ENCODE data around the gene OPCML.

OPCML gene

GRCh38 chr11:133386262-133386661, 146.0 kb downstream of the OPCML start:
- no peak overlapping the region for H2BK5ac ChIP-seq (ENCODE audit: low read length)
- no peaks in the 10 kb centered on the region for H3K36me3 ChIP-seq (replicated peaks in 1 of 2; ENCODE audit: control insufficient read depth in 2 of 2, insufficient read depth in 2 of 2, low read length in 2 of 2)
- no peak overlapping the region for H2BK120ac ChIP-seq (ENCODE audit: low read depth, low read length)
- no peaks in the 10 kb centered on the region for H3K79me1 ChIP-seq (ENCODE audit: low read depth, low read length)
- no peak overlapping the region for H3K14ac ChIP-seq (ENCODE audit: low read length)
- H2BK12ac ChIP-seq (ENCODE audit: low read length), result no peak overlapping the region
- H2AK5ac ChIP-seq (ENCODE audit: low read depth, low read length), result no peak overlapping the region
- H3K4me3 ChIP-seq (ENCODE audit: low read length in 2 of 2), result no peak overlapping the region
- no peak overlapping the region for H2BK15ac ChIP-seq (ENCODE audit: low read length)
- no peak overlapping the region for H3K4ac ChIP-seq (ENCODE audit: low read length)
- no peak overlapping the region for H4K8ac ChIP-seq (ENCODE audit: low read depth, low read length)
- no peak overlapping the region for H3K27ac ChIP-seq (replicated peaks; ENCODE audit: low read length)
- H3K9me3 ChIP-seq (replicated peaks in 1 of 2; ENCODE audit: control insufficient read depth in 2 of 2, insufficient read depth in 1 of 2, low read depth in 1 of 2, low read length in 2 of 2), result no peaks in the 10 kb centered on the region
- WGBS, 2 donors (ENCODE audit: extremely low coverage in 2 of 2, insufficient read length in 2 of 2, insufficient replicate concordance in 1 of 2), result no CpG with 5 or more reads among the region's 4 CpGs
- no peak overlapping the region for H3K9ac ChIP-seq (ENCODE audit: low read depth, low read length, poor library complexity)
- no peaks in the 10 kb centered on the region for H3K27me3 ChIP-seq (ENCODE audit: control insufficient read depth in 3 of 3, insufficient read depth in 3 of 3, low read depth in 1 of 3, low read length in 3 of 3)
- H2AFZ ChIP-seq (ENCODE audit: low read length), result no peak overlapping the region
- H3K4me2 ChIP-seq (ENCODE audit: insufficient read depth, low read length, poor library complexity, severe bottlenecking), result no peak overlapping the region
- no peak for DNase-seq (ENCODE audit: low spot score)
- no peak overlapping the region for H3K18ac ChIP-seq (ENCODE audit: low read length)
- H3K23ac ChIP-seq (ENCODE audit: low read depth, low read length, poor library complexity), result no peak overlapping the region
- H4K91ac ChIP-seq (ENCODE audit: low read depth, low read length, poor library complexity), result no peak overlapping the region
- H3K4me1 ChIP-seq (ENCODE audit: control insufficient read depth in 2 of 2, insufficient read depth in 1 of 2, low read depth in 1 of 2, low read length in 2 of 2), result peaks cover 0 to 12% of the 10 kb centered on the region in 2 donors

GRCh38 chr11:133385781-133386180, 146.5 kb downstream of the OPCML start:
- WGBS, 2 donors (ENCODE audit: extremely low coverage in 2 of 2, insufficient read length in 2 of 2, insufficient replicate concordance in 1 of 2), result no CpG with 5 or more reads among the region's 4 CpGs
- H2BK12ac ChIP-seq (ENCODE audit: low read length), result no peak overlapping the region
- no peak overlapping the region for H3K9ac ChIP-seq (ENCODE audit: low read depth, low read length, poor library complexity)
- H3K9me3 ChIP-seq (replicated peaks in 1 of 2; ENCODE audit: control insufficient read depth in 2 of 2, insufficient read depth in 1 of 2, low read depth in 1 of 2, low read length in 2 of 2), result no peaks in the 10 kb centered on the region
- H2BK5ac ChIP-seq (ENCODE audit: low read length), result no peak overlapping the region
- no peak overlapping the region for H3K18ac ChIP-seq (ENCODE audit: low read length)
- no peak overlapping the region for H2AFZ ChIP-seq (ENCODE audit: low read length)
- no peak overlapping the region for H2BK120ac ChIP-seq (ENCODE audit: low read depth, low read length)
- H3K23ac ChIP-seq (ENCODE audit: low read depth, low read length, poor library complexity), result no peak overlapping the region
- H3K4ac ChIP-seq (ENCODE audit: low read length), result no peak overlapping the region
- no peaks in the 10 kb centered on the region for H3K27me3 ChIP-seq (ENCODE audit: control insufficient read depth in 3 of 3, insufficient read depth in 3 of 3, low read depth in 1 of 3, low read length in 3 of 3)
- H2AK5ac ChIP-seq (ENCODE audit: low read depth, low read length), result no peak overlapping the region
- no peaks in the 10 kb centered on the region for H3K79me1 ChIP-seq (ENCODE audit: low read depth, low read length)
- no peak overlapping the region for H2BK15ac ChIP-seq (ENCODE audit: low read length)
- no peak overlapping the region for H4K91ac ChIP-seq (ENCODE audit: low read depth, low read length, poor library complexity)
- no peak overlapping the region for H3K14ac ChIP-seq (ENCODE audit: low read length)
- no peak for DNase-seq (ENCODE audit: low spot score)
- H3K4me2 ChIP-seq (ENCODE audit: insufficient read depth, low read length, poor library complexity, severe bottlenecking), result no peak overlapping the region
- H3K27ac ChIP-seq (replicated peaks; ENCODE audit: low read length), result no peak overlapping the region
- H3K4me1 ChIP-seq (ENCODE audit: control insufficient read depth in 2 of 2, insufficient read depth in 1 of 2, low read depth in 1 of 2, low read length in 2 of 2), result peaks cover 0 to 12% of the 10 kb centered on the region in 2 donors
- no peak overlapping the region for H3K4me3 ChIP-seq (ENCODE audit: low read length in 2 of 2)
- H4K8ac ChIP-seq (ENCODE audit: low read depth, low read length), result no peak overlapping the region
- H3K36me3 ChIP-seq (replicated peaks in 1 of 2; ENCODE audit: control insufficient read depth in 2 of 2, insufficient read depth in 2 of 2, low read length in 2 of 2), result no peaks in the 10 kb centered on the region

GRCh38 chr11:133384731-133385130, 147.6 kb downstream of the OPCML start:
- no peaks in the 10 kb centered on the region for H3K36me3 ChIP-seq (replicated peaks in 1 of 2; ENCODE audit: control insufficient read depth in 2 of 2, insufficient read depth in 2 of 2, low read length in 2 of 2)
- no peaks in the 10 kb centered on the region for H3K9me3 ChIP-seq (replicated peaks in 1 of 2; ENCODE audit: control insufficient read depth in 2 of 2, insufficient read depth in 1 of 2, low read depth in 1 of 2, low read length in 2 of 2)
- H2AK5ac ChIP-seq (ENCODE audit: low read depth, low read length), result no peak overlapping the region
- H3K27ac ChIP-seq (replicated peaks; ENCODE audit: low read length), result no peak overlapping the region
- H3K23ac ChIP-seq (ENCODE audit: low read depth, low read length, poor library complexity), result no peak overlapping the region
- no peak overlapping the region for H2BK15ac ChIP-seq (ENCODE audit: low read length)
- H4K8ac ChIP-seq (ENCODE audit: low read depth, low read length), result no peak overlapping the region
- no peak overlapping the region for H3K9ac ChIP-seq (ENCODE audit: low read depth, low read length, poor library complexity)
- no peak overlapping the region for H3K14ac ChIP-seq (ENCODE audit: low read length)
- H3K4me3 ChIP-seq (ENCODE audit: low read length in 2 of 2), result no peak overlapping the region
- H2BK5ac ChIP-seq (ENCODE audit: low read length), result no peak overlapping the region
- WGBS, 2 donors (ENCODE audit: extremely low coverage in 2 of 2, insufficient read length in 2 of 2, insufficient replicate concordance in 1 of 2), result no CpG with 5 or more reads among the region's 6 CpGs
- no peak for DNase-seq (ENCODE audit: low spot score)
- no peak overlapping the region for H2BK12ac ChIP-seq (ENCODE audit: low read length)
- no peak overlapping the region for H4K91ac ChIP-seq (ENCODE audit: low read depth, low read length, poor library complexity)
- no peak overlapping the region for H3K4ac ChIP-seq (ENCODE audit: low read length)
- H2AFZ ChIP-seq (ENCODE audit: low read length), result no peak overlapping the region
- H3K18ac ChIP-seq (ENCODE audit: low read length), result peak overlapping the region; percentile 80
- peaks cover 0 to 12% of the 10 kb centered on the region in 2 donors for H3K4me1 ChIP-seq (ENCODE audit: control insufficient read depth in 2 of 2, insufficient read depth in 1 of 2, low read depth in 1 of 2, low read length in 2 of 2)
- no peaks in the 10 kb centered on the region for H3K27me3 ChIP-seq (ENCODE audit: control insufficient read depth in 3 of 3, insufficient read depth in 3 of 3, low read depth in 1 of 3, low read length in 3 of 3)
- H2BK120ac ChIP-seq (ENCODE audit: low read depth, low read length), result no peak overlapping the region
- H3K79me1 ChIP-seq (ENCODE audit: low read depth, low read length), result no peaks in the 10 kb centered on the region
- H3K4me2 ChIP-seq (ENCODE audit: insufficient read depth, low read length, poor library complexity, severe bottlenecking), result no peak overlapping the region

GRCh38 chr11:133383689-133384088, 148.6 kb downstream of the OPCML start:
- H2BK5ac ChIP-seq (ENCODE audit: low read length), result no peak overlapping the region
- H3K4me1 ChIP-seq (ENCODE audit: control insufficient read depth in 2 of 2, insufficient read depth in 1 of 2, low read depth in 1 of 2, low read length in 2 of 2), result peaks cover 0 to 12% of the 10 kb centered on the region in 2 donors
- H3K4me2 ChIP-seq (ENCODE audit: insufficient read depth, low read length, poor library complexity, severe bottlenecking), result no peak overlapping the region
- H3K27ac ChIP-seq (replicated peaks; ENCODE audit: low read length), result no peak overlapping the region
- H3K14ac ChIP-seq (ENCODE audit: low read length), result no peak overlapping the region
- H3K4ac ChIP-seq (ENCODE audit: low read length), result no peak overlapping the region
- no peak overlapping the region for H2AFZ ChIP-seq (ENCODE audit: low read length)
- no peak overlapping the region for H4K8ac ChIP-seq (ENCODE audit: low read depth, low read length)
- H2BK15ac ChIP-seq (ENCODE audit: low read length), result no peak overlapping the region
- no peaks in the 10 kb centered on the region for H3K27me3 ChIP-seq (ENCODE audit: control insufficient read depth in 3 of 3, insufficient read depth in 3 of 3, low read depth in 1 of 3, low read length in 3 of 3)
- H2BK12ac ChIP-seq (ENCODE audit: low read length), result no peak overlapping the region
- no peak overlapping the region for H3K4me3 ChIP-seq (ENCODE audit: low read length in 2 of 2)
- H3K18ac ChIP-seq (ENCODE audit: low read length), result no peak overlapping the region
- no peaks in the 10 kb centered on the region for H3K9me3 ChIP-seq (replicated peaks in 1 of 2; ENCODE audit: control insufficient read depth in 2 of 2, insufficient read depth in 1 of 2, low read depth in 1 of 2, low read length in 2 of 2)
- H3K9ac ChIP-seq (ENCODE audit: low read depth, low read length, poor library complexity), result no peak overlapping the region
- no CpG with 5 or more reads among the region's 4 CpGs for WGBS, 2 donors (ENCODE audit: extremely low coverage in 2 of 2, insufficient read length in 2 of 2, insufficient replicate concordance in 1 of 2)
- H2BK120ac ChIP-seq (ENCODE audit: low read depth, low read length), result no peak overlapping the region
- H4K91ac ChIP-seq (ENCODE audit: low read depth, low read length, poor library complexity), result no peak overlapping the region
- H3K23ac ChIP-seq (ENCODE audit: low read depth, low read length, poor library complexity), result no peak overlapping the region
- H3K79me1 ChIP-seq (ENCODE audit: low read depth, low read length), result no peaks in the 10 kb centered on the region
- H3K36me3 ChIP-seq (replicated peaks in 1 of 2; ENCODE audit: control insufficient read depth in 2 of 2, insufficient read depth in 2 of 2, low read length in 2 of 2), result no peaks in the 10 kb centered on the region
- H2AK5ac ChIP-seq (ENCODE audit: low read depth, low read length), result no peak overlapping the region
- DNase-seq (ENCODE audit: low spot score), result no peak
